ENCODE data around the gene G6PC1. TPM values are rescaled to one million over a fixed set of nuclear protein-coding genes. Genes with fewer than 3 reads are reported as not detected.

Gene G6PC1
- total and polyA plus RNA-seq, 5 experiments from 2014 or later: not detected

DNA sequence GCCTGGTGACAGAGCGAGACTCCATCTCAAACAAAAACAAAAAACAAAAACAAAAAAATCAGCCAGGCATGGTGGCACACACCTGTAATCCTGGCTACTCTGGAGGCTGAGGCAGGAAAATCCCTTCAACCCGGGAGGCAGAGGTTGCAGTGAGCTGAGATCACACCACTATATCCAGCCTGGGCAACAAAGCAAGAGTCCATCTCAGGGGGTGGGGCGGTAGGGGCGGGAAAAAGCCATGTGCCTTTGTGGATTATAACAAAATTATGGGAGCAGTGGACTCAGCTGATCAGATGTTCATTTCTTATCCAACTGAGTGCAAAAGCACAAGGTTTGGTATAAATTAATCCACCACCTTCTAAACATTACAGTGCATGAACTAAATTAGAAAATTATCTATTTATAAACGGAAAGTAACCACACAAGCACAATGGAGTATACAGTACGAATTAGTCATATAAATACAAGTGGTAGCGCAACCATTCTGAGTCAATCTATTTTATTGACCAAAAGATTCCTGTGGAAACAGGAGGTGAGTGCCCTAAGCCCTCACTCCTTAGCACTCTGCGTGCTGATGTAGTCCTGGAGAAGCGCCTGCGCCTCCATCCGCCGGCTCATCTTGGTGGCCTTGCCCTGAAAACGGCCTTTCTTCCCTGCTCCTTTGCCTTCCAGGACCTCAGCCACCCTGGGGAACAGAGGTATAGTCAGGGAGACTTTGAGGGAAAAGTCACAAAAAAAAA, 49.6 kb downstream of the G6PC1 start:
- POLR2A ChIA-PET: no interaction called here
- peaks cover 0 to 76% (median 23%) of the 10 kb centered on the region in 3 donors for H3K36me3 Mint-ChIP-seq
- DNase-seq (no peak), ATAC-seq (no peak)
- no peaks in the 10 kb centered on the region for H3K27me3 Mint-ChIP-seq
- no peaks in the 10 kb centered on the region for H3K4me1 Mint-ChIP-seq
- H3K4me3 Mint-ChIP-seq: no peak overlapping the region
- peak overlapping the region in 1 of 10 donors; percentile 43 for H3K27ac Mint-ChIP-seq
- H3K9me3 Mint-ChIP-seq: peaks cover 0 to 1% (median 0%) of the 10 kb centered on the region in 9 donors

Other genes with a start within 250 kb of the G6PC1 start
- 10 to 100 TPM; 18.1 to 22.1 TPM for gene TUBG2, start 241.5 kb upstream of the G6PC1 start, total RNA-seq
- gene TUBG2, start 241.5 kb upstream of the G6PC1 start, polyA plus RNA-seq: 1 to 10 TPM; 4.9 to 6.9 (median 6.0) TPM
- not detected for gene PLEKHH3, start 223.8 kb upstream of the G6PC1 start, total RNA-seq
- gene PLEKHH3, start 223.8 kb upstream of the G6PC1 start, polyA plus RNA-seq: not detected
- 1 to 10 TPM; 1.3 to 1.7 TPM for gene CCR10, start 219.0 kb upstream of the G6PC1 start, total RNA-seq
- gene CCR10, start 219.0 kb upstream of the G6PC1 start, polyA plus RNA-seq: 1 to 10 TPM in 1 of 3 donors, under 1 TPM in 2; 0.68 to 1.8 (median 0.75) TPM
- 1 to 10 TPM; 2.7 to 3.0 TPM for gene CNTNAP1, start 218.3 kb upstream of the G6PC1 start, total RNA-seq
- gene CNTNAP1, start 218.3 kb upstream of the G6PC1 start, polyA plus RNA-seq: under 1 TPM in 1 of 3 donors, not detected in 2; 0.05 TPM
- 100 to 1,000 TPM; 186 to 197 TPM for gene EZH1, start 155.8 kb upstream of the G6PC1 start, total RNA-seq
- gene EZH1, start 155.8 kb upstream of the G6PC1 start, polyA plus RNA-seq: 10 to 100 TPM; 30.6 to 44.6 (median 32.0) TPM
- not detected for gene RAMP2, start 139.6 kb upstream of the G6PC1 start, total RNA-seq
- not detected for gene RAMP2, start 139.6 kb upstream of the G6PC1 start, polyA plus RNA-seq
- 10 to 100 TPM; 51.0 to 55.2 TPM for gene VPS25, start 127.3 kb upstream of the G6PC1 start, total RNA-seq
- 10 to 100 TPM; 43.9 to 64.5 (median 56.3) TPM for gene VPS25, start 127.3 kb upstream of the G6PC1 start, polyA plus RNA-seq
- under 1 TPM; 0.27 to 0.62 TPM for gene WNK4, start 120.2 kb upstream of the G6PC1 start, total RNA-seq
- gene WNK4, start 120.2 kb upstream of the G6PC1 start, polyA plus RNA-seq: under 1 TPM in 1 of 3 donors, not detected in 2; 0.09 TPM
- gene COA3, start 102.1 kb upstream of the G6PC1 start, total RNA-seq: 10 to 100 TPM; 26.7 to 27.0 TPM
- 100 to 1,000 TPM; 106 to 119 (median 118) TPM for gene COA3, start 102.1 kb upstream of the G6PC1 start, polyA plus RNA-seq
- gene CNTD1, start 101.9 kb upstream of the G6PC1 start, total RNA-seq: not detected
- gene CNTD1, start 101.9 kb upstream of the G6PC1 start, polyA plus RNA-seq: under 1 TPM; 0.12 to 0.52 (median 0.24) TPM
- gene BECN1, start 76.5 kb upstream of the G6PC1 start, total RNA-seq: 100 to 1,000 TPM; 103 to 109 TPM
- gene BECN1, start 76.5 kb upstream of the G6PC1 start, polyA plus RNA-seq: 100 to 1,000 TPM; 106 to 124 (median 123) TPM
- 10 to 100 TPM; 65.3 to 67.3 TPM for gene PSME3, start 67.4 kb upstream of the G6PC1 start, total RNA-seq
- gene PSME3, start 67.4 kb upstream of the G6PC1 start, polyA plus RNA-seq: 100 to 1,000 TPM; 117 to 123 (median 120) TPM
- gene AOC2, start 56.2 kb upstream of the G6PC1 start, total RNA-seq: 1 to 10 TPM; 4.0 to 4.2 TPM
- under 1 TPM; 0.06 to 0.63 (median 0.12) TPM for gene AOC2, start 56.2 kb upstream of the G6PC1 start, polyA plus RNA-seq
- gene AOC3, start 49.6 kb upstream of the G6PC1 start, total RNA-seq: 1 to 10 TPM; 1.6 TPM
- under 1 TPM in 1 of 3 donors, not detected in 2; 0.13 TPM for gene AOC3, start 49.6 kb upstream of the G6PC1 start, polyA plus RNA-seq
- 10 to 100 TPM; 60.3 to 70.4 TPM for gene AARSD1, start 63.7 kb downstream of the G6PC1 start, total RNA-seq
- 10 to 100 TPM; 40.5 to 56.2 (median 45.2) TPM for gene AARSD1, start 63.7 kb downstream of the G6PC1 start, polyA plus RNA-seq
- gene PTGES3L, start 79.3 kb downstream of the G6PC1 start, total RNA-seq: under 1 TPM; 0.38 to 0.49 TPM
- gene PTGES3L, start 79.3 kb downstream of the G6PC1 start, polyA plus RNA-seq: under 1 TPM in 2 of 3 donors, not detected in 1; 0.30 to 0.51 TPM
- gene RUNDC1, start 79.8 kb downstream of the G6PC1 start, total RNA-seq: 10 to 100 TPM; 18.6 to 18.8 TPM
- gene RUNDC1, start 79.8 kb downstream of the G6PC1 start, polyA plus RNA-seq: 10 to 100 TPM; 11.8 to 15.9 (median 14.6) TPM
- 1,000 to 10,000 TPM; 1,609 to 1,640 TPM for gene RPL27, start 97.6 kb downstream of the G6PC1 start, total RNA-seq
- gene RPL27, start 97.6 kb downstream of the G6PC1 start, polyA plus RNA-seq: 1,000 to 10,000 TPM; 2,416 to 2,846 (median 2,434) TPM
- gene IFI35, start 106.0 kb downstream of the G6PC1 start, total RNA-seq: 10 to 100 TPM; 35.7 to 39.1 TPM
- 10 to 100 TPM; 44.8 to 49.8 (median 47.2) TPM for gene IFI35, start 106.0 kb downstream of the G6PC1 start, polyA plus RNA-seq
- 10 to 100 TPM; 36.7 to 42.2 TPM for gene VAT1, start 121.6 kb downstream of the G6PC1 start, total RNA-seq
- 10 to 100 TPM; 24.7 to 33.9 (median 28.2) TPM for gene VAT1, start 121.6 kb downstream of the G6PC1 start, polyA plus RNA-seq
- gene RND2, start 124.4 kb downstream of the G6PC1 start, total RNA-seq: under 1 TPM in 1 of 2 experiments, not detected in 1; 0.16 TPM
- under 1 TPM in 2 of 3 donors, not detected in 1; 0.08 to 0.09 TPM for gene RND2, start 124.4 kb downstream of the G6PC1 start, polyA plus RNA-seq
- 1 to 10 TPM; 5.8 to 6.2 TPM for gene BRCA1, start 224.6 kb downstream of the G6PC1 start, total RNA-seq
- 1 to 10 TPM in 2 of 3 donors, under 1 TPM in 1; 0.35 to 1.8 (median 1.2) TPM for gene BRCA1, start 224.6 kb downstream of the G6PC1 start, polyA plus RNA-seq